Thyroid gland (tissue), 4 donors: Measurements from ENCODE around the gene SMG6.

Source experiments
- CTCF ChIP-seq, 6 experiments: fragments of 200-600 bp in 3 of 6; fragments of 450-650 bp in 3 of 6; sonication (generic) in 3 of 6; IDR thresholded peaks; one replicate each; pipeline ENCODE4 v1.5.1; 2016 to 2019; ENCODE audit warnings: antibody characterized with exemption in 6 of 6, mild to moderate bottlenecking in 2 of 6, inconsistent platforms in 1 of 6, moderate library complexity in 1 of 6
- POLR2A ChIP-seq, 2 donors: fragments of 450-650 bp; IDR thresholded peaks; one replicate each; pipeline ENCODE4 v1.6.1; 2017; ENCODE audit warnings: antibody characterized with exemption in 2 of 2, mild to moderate bottlenecking in 2 of 2, moderate library complexity in 1 of 2

GRCh38 chr17:2064520-2064971 lies 239.0 kb downstream of the SMG6 start:
- TF ChIP-seq CTCF (IDR thresholded peaks at IDR 0.05) (no peak), POLR2A (IDR thresholded peaks at IDR 0.05) (no peak)
